GM23248 (cell line): ENCODE data around the gene PLA2G5.

ENCODE experiments used
- EZH2 ChIP-seq: fragments of 200-600 bp; sonication (generic); IDR thresholded peaks from 2 replicates; pipeline ENCODE4 v1.6.1; 2018; ENCODE audit warnings: antibody characterized with exemption, mild to moderate bottlenecking; ENCODE audit not compliant: insufficient read depth, poor library complexity, severe bottlenecking
- EZH2phosphoT487 ChIP-seq: fragments of 200-600 bp; sonication (generic); IDR thresholded peaks from 2 replicates; pipeline ENCODE4 v1.6.1; 2018; ENCODE audit warnings: antibody characterized with exemption, moderate library complexity, mild to moderate bottlenecking, low read depth; ENCODE audit not compliant: insufficient read depth

DNA sequence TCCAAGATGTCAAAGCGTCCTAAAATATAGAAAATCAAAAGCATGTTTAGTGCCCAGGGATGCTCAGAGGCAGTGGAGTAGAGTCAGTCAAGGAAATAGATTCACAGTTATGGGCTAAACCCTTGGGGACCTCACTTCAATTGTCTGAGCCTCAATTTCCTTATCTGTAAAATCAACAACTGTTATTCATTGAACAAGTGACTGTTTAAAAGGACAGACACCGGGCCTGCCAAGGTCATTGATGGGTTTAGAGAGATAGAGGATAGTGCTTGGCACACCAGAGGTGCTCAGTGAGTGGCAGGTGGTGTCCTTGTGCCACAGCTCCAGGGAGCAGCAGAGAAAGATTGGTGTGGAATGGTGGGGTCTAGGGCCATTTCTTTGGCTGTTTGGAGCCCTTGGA lies 12.8 kb downstream of the PLA2G5 start:
- no peak for TF ChIP-seq EZH2
- no peak for TF ChIP-seq EZH2phosphoT487
